Suprapubic skin (tissue), 4 donors: Measurements from ENCODE around the gene GRID2IP. TPM values are rescaled to one million over a fixed set of nuclear protein-coding genes. Genes with fewer than 3 reads are reported as not detected.

Source experiments
- DNase-seq, 2 donors: peaks; one replicate each; pipeline ENCODE4 v3.0.0-alpha.2; 2019; ENCODE audit warnings: low spot score in 2 of 2
- H3K27ac ChIP-seq: fragments of 200-600 bp; sonication (generic); one replicate; pipeline ENCODE4 v1.5.1; 2019
- H3K27me3 ChIP-seq: fragments of 200-600 bp; sonication (generic); one replicate; pipeline ENCODE4 v1.5.1; 2019
- H3K36me3 ChIP-seq: fragments of 200-600 bp; sonication (generic); one replicate; pipeline ENCODE4 v1.5.1; 2019
- H3K4me1 ChIP-seq: fragments of 200-600 bp; sonication (generic); one replicate; pipeline ENCODE4 v1.5.1; 2019
- H3K4me3 ChIP-seq: fragments of 200-600 bp; sonication (generic); one replicate; pipeline ENCODE4 v1.5.1; 2019; ENCODE audit warnings: mild to moderate bottlenecking
- H3K9me3 ChIP-seq: fragments of 200-600 bp; sonication (generic); one replicate; pipeline ENCODE4 v1.5.1; 2019
- EP300 ChIP-seq: sonication (generic); formaldehyde crosslinking; IDR thresholded peaks from one replicate; pipeline ENCODE4 v1.6.1; 2017; ENCODE audit warnings: antibody characterized with exemption
- POLR2A ChIP-seq, 2 donors: fragments of 450-650 bp; IDR thresholded peaks; one replicate each; pipeline ENCODE4 v1.6.1; 2017; ENCODE audit warnings: antibody characterized with exemption in 2 of 2, mild to moderate bottlenecking in 2 of 2, moderate library complexity in 2 of 2
- POLR2AphosphoS5 ChIP-seq, 3 donors: sonication (generic); formaldehyde crosslinking; IDR thresholded peaks; one replicate each; pipeline ENCODE4 v1.6.1; 2017; ENCODE audit warnings: antibody characterized with exemption in 3 of 3
- WGBS: methylation state at CpG from one replicate; pipeline ENCODE4 v1.1.5; 2018; 5-methylcytosine and 5-hydroxymethylcytosine counted together
- total RNA-seq, 4 donors: library from RNA; depleted of rRNA; stranded (reverse); fragments of >200 nt; gene quantifications; one replicate each; pipeline ENCODE4 v1.1.0, GENCODE V29; 2016
- TF ChIP-seq, protein P1 (sequence below), 2 donors: fragments of 200-600 bp in 1 of 2; fragments of 450-650 bp in 1 of 2; sonication (generic) in 1 of 2; IDR thresholded peaks; one replicate each; pipeline ENCODE4 v1.5.1; 2016 to 2019; ENCODE audit warnings: antibody characterized with exemption in 2 of 2, mild to moderate bottlenecking in 1 of 2, moderate library complexity in 1 of 2

GRID2IP gene
- total RNA-seq, 4 donors from 2014 or later, result 0.16 to 1.0 (median 0.62) TPM

DNA sequence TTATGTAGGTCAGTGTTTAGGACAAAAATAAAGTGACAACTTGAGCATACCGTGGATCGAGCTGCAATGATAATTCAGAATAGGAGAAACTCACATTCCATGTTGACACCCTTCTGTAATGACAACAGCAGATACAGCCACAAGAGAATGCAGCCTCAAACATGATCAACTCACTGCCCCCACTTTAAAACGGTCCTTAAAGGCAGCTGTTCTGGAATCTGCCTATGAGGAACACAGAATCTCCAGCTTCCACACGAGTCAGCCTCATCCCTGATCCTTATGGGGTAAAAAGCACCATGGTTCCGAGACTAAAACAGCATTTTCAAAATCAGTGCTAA is 71.0 kb downstream of the GRID2IP start:
- Histone ChIP-seq H3K27me3 (no peaks in the 10 kb centered on the region), H3K9me3 (no peaks in the 10 kb centered on the region), H3K4me3 (no peak overlapping the region), H3K4me1 (peaks cover 57% of the 10 kb centered on the region), H3K27ac (no peak overlapping the region), H3K36me3 (no peaks in the 10 kb centered on the region)
- DNase-seq, result no peak
- TF ChIP-seq, protein P1, sequence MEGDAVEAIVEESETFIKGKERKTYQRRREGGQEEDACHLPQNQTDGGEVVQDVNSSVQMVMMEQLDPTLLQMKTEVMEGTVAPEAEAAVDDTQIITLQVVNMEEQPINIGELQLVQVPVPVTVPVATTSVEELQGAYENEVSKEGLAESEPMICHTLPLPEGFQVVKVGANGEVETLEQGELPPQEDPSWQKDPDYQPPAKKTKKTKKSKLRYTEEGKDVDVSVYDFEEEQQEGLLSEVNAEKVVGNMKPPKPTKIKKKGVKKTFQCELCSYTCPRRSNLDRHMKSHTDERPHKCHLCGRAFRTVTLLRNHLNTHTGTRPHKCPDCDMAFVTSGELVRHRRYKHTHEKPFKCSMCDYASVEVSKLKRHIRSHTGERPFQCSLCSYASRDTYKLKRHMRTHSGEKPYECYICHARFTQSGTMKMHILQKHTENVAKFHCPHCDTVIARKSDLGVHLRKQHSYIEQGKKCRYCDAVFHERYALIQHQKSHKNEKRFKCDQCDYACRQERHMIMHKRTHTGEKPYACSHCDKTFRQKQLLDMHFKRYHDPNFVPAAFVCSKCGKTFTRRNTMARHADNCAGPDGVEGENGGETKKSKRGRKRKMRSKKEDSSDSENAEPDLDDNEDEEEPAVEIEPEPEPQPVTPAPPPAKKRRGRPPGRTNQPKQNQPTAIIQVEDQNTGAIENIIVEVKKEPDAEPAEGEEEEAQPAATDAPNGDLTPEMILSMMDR (IDR thresholded peaks at IDR 0.05), result no peak
- TF ChIP-seq POLR2AphosphoS5 (IDR thresholded peaks at IDR 0.05) (no peak), POLR2A (IDR thresholded peaks at IDR 0.05) (no peak), EP300 (no peak)
- 66% methylated on average over 5 of the region's 5 CpGs for WGBS

DNA sequence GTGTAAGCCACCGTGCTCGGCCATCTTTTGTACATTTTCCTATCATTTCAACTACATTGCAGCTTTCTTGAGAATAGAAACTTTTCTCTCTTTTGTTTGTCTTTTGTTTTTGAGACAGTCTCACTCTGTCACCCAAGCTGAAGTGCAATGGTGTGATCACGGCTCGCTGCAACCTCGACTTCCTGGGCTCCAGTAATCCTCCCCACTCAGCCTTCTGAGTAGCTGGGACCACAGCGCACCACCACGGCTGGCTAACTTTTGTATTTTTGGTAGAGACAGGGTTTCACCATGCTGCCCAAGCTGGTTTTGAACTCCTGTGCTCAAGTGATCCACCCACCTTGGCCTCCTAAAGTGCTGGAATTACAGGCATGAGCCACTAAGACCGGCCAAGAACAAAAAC is 72.2 kb downstream of the GRID2IP start:
- H3K36me3 ChIP-seq, result peaks cover 7% of the 10 kb centered on the region
- no peak for TF ChIP-seq POLR2AphosphoS5 (IDR thresholded peaks at IDR 0.05)
- no peak for TF ChIP-seq EP300
- TF ChIP-seq POLR2A (IDR thresholded peaks at IDR 0.05), result no peak
- TF ChIP-seq, protein P1 (IDR thresholded peaks at IDR 0.05), result no peak
- no peak for DNase-seq
- H3K9me3 ChIP-seq, result no peaks in the 10 kb centered on the region
- H3K27ac ChIP-seq, result no peak overlapping the region
- no peak overlapping the region for H3K4me3 ChIP-seq
- H3K4me1 ChIP-seq, result peaks cover 50% of the 10 kb centered on the region
- no peaks in the 10 kb centered on the region for H3K27me3 ChIP-seq
- 88% methylated on average over 8 of the region's 8 CpGs for WGBS

DNA sequence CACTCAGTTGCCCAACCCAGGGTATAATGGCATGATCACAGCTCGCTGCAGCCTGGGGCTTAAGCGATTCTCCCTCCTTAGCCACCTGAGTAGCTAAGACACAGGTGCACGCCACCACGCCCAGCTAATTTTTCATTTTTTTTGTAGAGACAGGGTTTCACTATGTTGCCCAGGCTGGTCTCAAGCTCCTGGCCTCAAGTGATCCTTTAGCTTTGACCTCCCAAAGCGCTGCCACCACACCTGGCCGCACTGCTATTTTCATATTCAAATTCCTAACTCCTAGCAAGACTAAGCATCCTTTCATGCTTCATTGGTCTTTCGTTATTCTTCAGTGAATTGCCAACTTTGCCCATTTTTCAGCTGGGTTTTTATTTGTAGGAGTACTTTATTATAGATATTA is 73.1 kb downstream of the GRID2IP start:
- Histone ChIP-seq H3K4me1 (peaks cover 50% of the 10 kb centered on the region), H3K36me3 (peaks cover 12% of the 10 kb centered on the region), H3K4me3 (no peak overlapping the region), H3K27me3 (no peaks in the 10 kb centered on the region), H3K9me3 (no peaks in the 10 kb centered on the region), H3K27ac (no peak overlapping the region)
- TF ChIP-seq POLR2AphosphoS5 (IDR thresholded peaks at IDR 0.05), result no peak
- TF ChIP-seq EP300, result no peak
- TF ChIP-seq, protein P1 (IDR thresholded peaks at IDR 0.05), result no peak
- TF ChIP-seq POLR2A (IDR thresholded peaks at IDR 0.05), result no peak
- no peak for DNase-seq
- WGBS, result 88% methylated on average over 7 of the region's 7 CpGs

DNA sequence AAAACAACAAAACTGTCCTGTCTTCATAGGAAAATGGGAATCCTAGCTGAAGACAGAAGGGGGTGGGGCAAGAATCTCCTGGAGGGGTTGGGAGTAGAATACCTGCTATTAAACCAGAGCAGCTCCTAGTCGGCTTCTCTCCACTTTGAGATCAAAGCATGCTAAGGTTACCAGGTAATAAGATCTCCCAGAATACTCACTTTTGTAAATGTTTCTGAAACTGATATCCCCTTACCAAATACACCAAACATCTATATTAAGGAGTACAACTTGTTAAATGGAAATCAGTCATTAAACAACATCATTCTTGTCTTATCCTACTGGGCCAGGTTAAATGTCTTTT is 74.0 kb downstream of the GRID2IP start:
- Histone ChIP-seq H3K4me1 (peaks cover 41% of the 10 kb centered on the region), H3K27ac (no peak overlapping the region), H3K27me3 (no peaks in the 10 kb centered on the region), H3K9me3 (no peaks in the 10 kb centered on the region), H3K36me3 (peaks cover 21% of the 10 kb centered on the region), H3K4me3 (no peak overlapping the region)
- TF ChIP-seq EP300, result no peak
- TF ChIP-seq POLR2A (IDR thresholded peaks at IDR 0.05), result no peak
- TF ChIP-seq POLR2AphosphoS5 (IDR thresholded peaks at IDR 0.05), result no peak
- TF ChIP-seq, protein P1 (IDR thresholded peaks at IDR 0.05), result no peak
- DNase-seq, result no peak
- WGBS, result 37% methylated on average over 1 of the region's 1 CpG

DNA sequence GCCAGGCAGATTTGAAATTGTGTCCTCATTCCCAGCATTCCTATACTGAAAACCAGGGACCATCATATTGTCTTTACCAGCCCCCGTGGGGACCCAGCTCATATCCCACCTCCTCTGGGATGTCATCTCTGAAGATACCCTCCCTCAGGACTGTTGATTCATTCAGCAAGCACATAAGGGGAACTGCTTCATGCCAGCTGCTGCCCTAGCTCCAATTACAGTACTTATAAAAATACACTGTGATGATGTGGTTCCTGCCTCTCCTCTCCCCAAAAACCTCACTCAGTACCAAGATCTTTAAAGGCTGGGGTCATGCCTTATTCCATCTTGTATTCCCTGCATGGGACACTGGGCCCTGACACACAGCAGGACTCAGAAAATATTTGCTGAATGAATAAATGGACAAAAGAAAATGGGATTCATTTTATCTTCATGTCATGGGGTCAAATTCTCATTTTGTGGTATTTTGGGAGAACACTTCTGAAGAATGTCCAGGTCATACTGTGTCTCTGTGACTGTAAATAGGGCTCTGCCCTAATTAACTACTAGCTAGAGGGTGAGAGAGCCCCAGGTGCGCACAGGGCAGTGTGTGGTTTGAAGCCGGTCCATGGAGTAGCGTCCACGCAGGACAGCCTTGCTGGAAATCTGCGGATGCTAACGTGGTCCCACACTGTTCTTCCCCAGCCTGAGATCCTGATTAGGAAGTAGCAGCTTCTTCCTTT is 74.5 kb downstream of the GRID2IP start:
- peaks cover 26% of the 10 kb centered on the region for H3K36me3 ChIP-seq
- peaks cover 38% of the 10 kb centered on the region for H3K4me1 ChIP-seq
- DNase-seq, result no peak
- 65% methylated on average over 7 of the region's 7 CpGs for WGBS
- no peak overlapping the region for H3K4me3 ChIP-seq
- no peaks in the 10 kb centered on the region for H3K9me3 ChIP-seq
- TF ChIP-seq, protein P1 (IDR thresholded peaks at IDR 0.05), result no peak
- TF ChIP-seq POLR2A (IDR thresholded peaks at IDR 0.05) (no peak), EP300 (no peak), POLR2AphosphoS5 (IDR thresholded peaks at IDR 0.05) (no peak)
- no peaks in the 10 kb centered on the region for H3K27me3 ChIP-seq
- no peak overlapping the region for H3K27ac ChIP-seq
